Bronchial epithelial cell (primary cell): Measurements from ENCODE around the gene MBNL3. TPM values are rescaled to one million over a fixed set of nuclear protein-coding genes. Genes with fewer than 3 reads are reported as not detected.

ENCODE experiments used
- DNase-seq: peaks from one replicate; pipeline ENCODE4 v3.0.0-alpha.2; 2010; ENCODE audit warnings: low read depth
- FAIRE-seq: peaks from 2 replicates; lab custom pipeline; 2011; peaks lifted over from hg19 to GRCh38; lab: Jason Lieb, UNC
- H3K27me3 ChIP-seq: 2 replicates; pipeline ENCODE4 v1.5.1; 2011; ENCODE audit warnings: low read length; ENCODE audit not compliant: control insufficient read depth, insufficient read depth
- H3K36me3 ChIP-seq: 2 replicates; pipeline ENCODE4 v1.5.1; 2011; ENCODE audit warnings: low read length; ENCODE audit not compliant: control insufficient read depth, insufficient read depth
- H3K4me3 ChIP-seq: 2 replicates; pipeline ENCODE4 v1.5.1; 2011; ENCODE audit warnings: mild to moderate bottlenecking, low read depth, low read length, control low read depth
- total RNA-seq: library from RNA; depleted of rRNA; stranded (reverse); fragments of >200 nt; gene quantifications from 2 replicates; pipeline ENCODE4 v1.2.1, GENCODE V29; 2014
- TF ChIP-seq, protein P1 (sequence below): IDR thresholded peaks from 2 replicates; pipeline ENCODE4 v1.5.1; 2011; ENCODE audit warnings: mild to moderate bottlenecking, moderate library complexity, low read length, control low read depth, inconsistent platforms; ENCODE audit not compliant: insufficient read depth, severe bottlenecking

MBNL3 gene
- total RNA-seq, 1 donor from 2014 or later: 3.7 TPM

DNA sequence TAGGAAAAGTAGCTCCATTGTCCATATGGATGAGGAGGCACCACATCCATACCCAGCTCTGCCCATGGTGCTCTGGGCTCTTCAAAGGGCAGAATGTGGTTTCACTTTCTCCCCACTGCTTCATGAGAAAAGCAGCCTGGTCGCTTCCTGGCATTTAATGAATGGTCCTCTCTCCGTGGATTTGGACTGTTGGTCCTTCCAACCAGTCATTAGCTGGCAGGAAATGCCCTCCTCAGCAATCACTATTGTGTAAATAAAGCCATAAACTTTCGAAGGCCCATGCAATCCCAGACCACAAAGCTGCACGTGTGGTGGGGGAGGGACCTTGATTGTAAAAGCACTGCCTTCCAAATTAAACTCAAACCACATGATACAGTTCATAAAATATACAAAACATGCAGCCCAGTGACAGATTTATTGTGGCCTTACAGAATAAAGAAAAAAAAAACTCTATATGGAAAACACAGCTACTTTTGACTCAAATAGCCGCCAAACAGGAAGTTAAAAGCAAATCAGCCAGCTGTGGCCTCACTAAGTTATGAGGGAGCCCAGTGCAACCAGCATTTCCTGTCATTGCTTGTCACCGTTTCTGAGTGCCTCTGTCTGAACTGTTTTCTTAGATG lies 8.1 kb downstream of the MBNL3 start:
- Histone ChIP-seq H3K4me3 (peak overlapping the region; percentile 27), H3K36me3 (no peaks in the 10 kb centered on the region), H3K27me3 (no peaks in the 10 kb centered on the region)
- FAIRE-seq: no peak
- peak; percentile 35 for DNase-seq
- TF ChIP-seq, protein P1, sequence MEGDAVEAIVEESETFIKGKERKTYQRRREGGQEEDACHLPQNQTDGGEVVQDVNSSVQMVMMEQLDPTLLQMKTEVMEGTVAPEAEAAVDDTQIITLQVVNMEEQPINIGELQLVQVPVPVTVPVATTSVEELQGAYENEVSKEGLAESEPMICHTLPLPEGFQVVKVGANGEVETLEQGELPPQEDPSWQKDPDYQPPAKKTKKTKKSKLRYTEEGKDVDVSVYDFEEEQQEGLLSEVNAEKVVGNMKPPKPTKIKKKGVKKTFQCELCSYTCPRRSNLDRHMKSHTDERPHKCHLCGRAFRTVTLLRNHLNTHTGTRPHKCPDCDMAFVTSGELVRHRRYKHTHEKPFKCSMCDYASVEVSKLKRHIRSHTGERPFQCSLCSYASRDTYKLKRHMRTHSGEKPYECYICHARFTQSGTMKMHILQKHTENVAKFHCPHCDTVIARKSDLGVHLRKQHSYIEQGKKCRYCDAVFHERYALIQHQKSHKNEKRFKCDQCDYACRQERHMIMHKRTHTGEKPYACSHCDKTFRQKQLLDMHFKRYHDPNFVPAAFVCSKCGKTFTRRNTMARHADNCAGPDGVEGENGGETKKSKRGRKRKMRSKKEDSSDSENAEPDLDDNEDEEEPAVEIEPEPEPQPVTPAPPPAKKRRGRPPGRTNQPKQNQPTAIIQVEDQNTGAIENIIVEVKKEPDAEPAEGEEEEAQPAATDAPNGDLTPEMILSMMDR: no peak

DNA sequence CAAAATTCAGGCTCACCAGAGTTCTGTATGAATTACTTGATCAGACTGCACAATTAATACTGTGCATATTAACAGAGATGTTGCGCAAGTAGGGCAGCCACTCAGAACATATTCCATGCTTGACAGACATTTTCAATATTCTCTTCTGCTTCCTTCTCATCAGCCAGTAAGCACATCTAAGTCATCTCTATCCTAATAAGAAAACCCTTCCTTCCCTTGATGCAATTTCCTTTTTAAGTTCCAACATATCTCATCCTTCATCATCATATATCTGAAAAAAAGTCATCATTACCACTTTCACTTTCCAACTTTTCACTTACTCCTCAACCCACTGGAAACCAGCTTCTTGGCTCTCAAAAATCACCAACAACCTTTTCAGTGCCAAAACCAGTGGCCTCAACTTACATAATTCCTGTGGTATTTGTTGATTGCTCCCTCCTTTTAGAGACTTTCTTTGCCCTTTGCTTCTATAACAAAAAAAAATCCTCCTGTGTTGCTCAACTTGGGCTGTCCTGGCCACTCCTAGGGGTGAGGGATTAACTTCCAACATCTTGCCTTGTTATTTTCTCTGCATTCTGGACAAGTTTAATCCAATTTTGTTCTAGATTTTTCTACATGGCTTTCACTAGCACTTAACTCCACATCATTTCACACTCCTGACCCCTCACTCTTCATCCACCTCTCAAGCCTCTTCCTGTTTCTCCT lies 14.1 kb downstream of the MBNL3 start:
- TF ChIP-seq, protein P1: no peak
- Histone ChIP-seq H3K36me3 (no peaks in the 10 kb centered on the region), H3K4me3 (no peak overlapping the region), H3K27me3 (no peaks in the 10 kb centered on the region)
- FAIRE-seq (no peak), DNase-seq (no peak)

DNA sequence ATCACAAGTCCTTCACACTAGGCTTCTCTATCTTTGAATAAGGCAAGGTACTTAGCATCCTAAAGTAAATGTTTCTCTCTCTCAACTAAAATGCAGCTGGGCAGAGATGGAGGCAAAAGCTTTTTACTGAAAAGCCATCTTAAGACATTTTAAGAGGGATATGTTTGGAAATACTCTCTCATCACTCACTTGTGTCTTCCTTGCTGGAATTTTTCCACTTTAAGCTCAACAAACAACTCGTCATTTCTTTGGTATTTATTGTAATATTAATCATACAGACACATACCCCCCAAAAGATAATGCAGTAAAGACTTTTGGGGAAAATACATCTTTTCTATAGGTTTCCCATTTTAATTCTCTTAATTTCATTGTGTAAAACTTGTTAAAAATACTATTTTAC lies 16.4 kb downstream of the MBNL3 start:
- TF ChIP-seq, protein P1: no peak
- Histone ChIP-seq H3K4me3 (no peak overlapping the region), H3K36me3 (no peaks in the 10 kb centered on the region), H3K27me3 (no peaks in the 10 kb centered on the region)
- no peak for FAIRE-seq
- no peak for DNase-seq

DNA sequence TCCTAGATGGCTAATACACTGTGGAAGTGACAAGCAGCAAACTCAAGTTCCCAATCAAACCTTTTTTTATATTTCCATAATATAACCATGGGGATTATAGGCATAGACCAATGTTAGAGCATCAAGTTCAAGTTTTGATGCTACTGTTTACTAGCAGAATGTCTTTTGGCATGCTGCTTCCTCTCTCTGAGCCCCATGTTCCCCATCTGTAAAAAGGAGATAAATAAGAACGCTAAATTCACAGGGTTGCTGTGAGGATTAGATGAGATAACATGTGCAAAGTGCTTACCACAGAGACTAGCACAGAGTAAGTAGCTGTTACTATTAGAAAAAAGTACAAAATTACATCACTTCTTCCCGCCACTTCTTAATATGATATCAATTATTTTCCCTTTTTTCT lies 18.0 kb downstream of the MBNL3 start:
- Histone ChIP-seq H3K4me3 (no peak overlapping the region), H3K36me3 (no peaks in the 10 kb centered on the region), H3K27me3 (no peaks in the 10 kb centered on the region)
- DNase-seq (no peak), FAIRE-seq (no peak)
- TF ChIP-seq, protein P1: no peak

DNA sequence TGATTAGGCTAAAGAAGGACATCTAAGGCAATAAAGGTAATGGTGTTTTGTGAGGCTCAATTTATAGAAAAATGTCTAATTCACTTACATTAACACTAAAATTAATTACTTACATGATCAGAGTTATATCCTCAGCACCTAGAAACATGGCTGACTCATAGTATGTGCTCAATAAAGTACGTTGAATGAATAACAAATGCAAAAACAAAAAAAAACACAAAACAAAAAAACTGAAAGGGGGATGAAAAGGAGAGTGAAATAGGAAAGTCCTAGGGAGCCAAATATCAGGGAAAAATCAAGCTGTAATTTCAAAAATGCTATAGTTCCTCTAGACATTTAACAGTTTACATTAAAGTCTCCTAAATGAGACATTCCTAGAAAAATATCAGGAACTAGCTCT lies 18.7 kb downstream of the MBNL3 start:
- no peak overlapping the region for H3K4me3 ChIP-seq
- no peak for DNase-seq
- FAIRE-seq: no peak
- H3K36me3 ChIP-seq: no peaks in the 10 kb centered on the region
- no peaks in the 10 kb centered on the region for H3K27me3 ChIP-seq
- TF ChIP-seq, protein P1: no peak
